GM12878 (cell line): ENCODE measurements around the gene IL22RA2. TPM values are rescaled to one million over a fixed set of nuclear protein-coding genes. Genes with fewer than 3 reads are reported as not detected.

Experiments
- ATF3 ChIP-seq: IDR thresholded peaks from 2 replicates; pipeline ENCODE4 v1.6.1; 2011; ENCODE audit warnings: low read depth, mild to moderate bottlenecking, low read length, moderate library complexity, borderline replicate concordance; ENCODE audit errors: extremely low read depth
- BCL11A ChIP-seq: IDR thresholded peaks from 2 replicates; pipeline ENCODE4 v1.6.1; 2011; ENCODE audit warnings: low read depth, low read length
- CHD1 ChIP-seq: IDR thresholded peaks from 2 replicates; pipeline ENCODE4 v1.6.1; 2012; ENCODE audit warnings: low read depth, low read length, improper control_type of control experiment
- CREB1 ChIP-seq: IDR thresholded peaks from 2 replicates; pipeline ENCODE4 v1.6.1; 2012; ENCODE audit warnings: low read depth, mild to moderate bottlenecking, inconsistent platforms
- ESRRA ChIP-seq: IDR thresholded peaks from 2 replicates; pipeline ENCODE4 v1.6.1; 2012; ENCODE audit warnings: mild to moderate bottlenecking, low read length, improper control_type of control experiment
- GABPA ChIP-seq: IDR thresholded peaks from 2 replicates; pipeline ENCODE4 v1.6.1; 2014; ENCODE audit warnings: antibody characterized with exemption, low read depth, mild to moderate bottlenecking, inconsistent platforms
- IKZF1 ChIP-seq: fragments of 450-650 bp; conservative IDR thresholded peaks from 2 replicates; pipeline ENCODE4 v1.6.1; 2017; ENCODE audit warnings: antibody characterized with exemption, mild to moderate bottlenecking
- JUND ChIP-seq: IDR thresholded peaks from 2 replicates; pipeline ENCODE4 v1.6.1; 2012; ENCODE audit warnings: low read depth, mild to moderate bottlenecking, low read length, improper control_type of control experiment, moderate library complexity
- KAT2A ChIP-seq: conservative IDR thresholded peaks from 2 replicates; pipeline ENCODE4 v1.6.1; 2011; ENCODE audit warnings: low read depth, low read length; ENCODE audit not compliant: control insufficient read depth
- MAX ChIP-seq: IDR thresholded peaks from 2 replicates; pipeline ENCODE4 v1.6.1; 2012; ENCODE audit warnings: low read depth, low read length, improper control_type of control experiment
- MEF2A ChIP-seq: IDR thresholded peaks from 2 replicates; pipeline ENCODE4 v1.6.1; 2011; ENCODE audit warnings: low read depth, mild to moderate bottlenecking, low read length, moderate library complexity; ENCODE audit not compliant: insufficient read depth
- MLLT1 ChIP-seq: fragments of 450-650 bp; IDR thresholded peaks from 2 replicates; pipeline ENCODE4 v1.6.1; 2016; ENCODE audit warnings: mild to moderate bottlenecking
- RELB ChIP-seq: fragments of 450-650 bp; IDR thresholded peaks from 2 replicates; pipeline ENCODE4 v1.6.1; 2017; ENCODE audit warnings: low read depth, mild to moderate bottlenecking, moderate library complexity
- RFX5 ChIP-seq: IDR thresholded peaks from 2 replicates; pipeline ENCODE4 v1.6.1; 2011; ENCODE audit warnings: low read depth, low read length, improper control_type of control experiment
- RUNX3 ChIP-seq: IDR thresholded peaks from 2 replicates; pipeline ENCODE4 v1.6.1; 2012; ENCODE audit warnings: low read length, inconsistent platforms
- SIN3A ChIP-seq: IDR thresholded peaks from 2 replicates; pipeline ENCODE4 v1.6.1; 2012; ENCODE audit warnings: low read depth, low read length, improper control_type of control experiment
- SIX5 ChIP-seq: IDR thresholded peaks from 2 replicates; pipeline ENCODE4 v1.6.1; 2011; ENCODE audit warnings: mild to moderate bottlenecking, low read depth, low read length, moderate library complexity; ENCODE audit not compliant: severe bottlenecking
- TBL1XR1 ChIP-seq: IDR thresholded peaks from 2 replicates; pipeline ENCODE4 v1.6.1; 2012; ENCODE audit warnings: low read depth, low read length, improper control_type of control experiment
- polyA plus RNA-seq, 11 experiments: library from polyadenylated mRNA; depleted of rRNA in 4 of 11; unstranded in 6 of 11; stranded (reverse) in 5 of 11; fragments of >200 nt; fragmentation: Nextera tagmentation in 4 of 11; fragmentation: Illumina TruSeq in 1 of 11; extraction: Ambion mirVana in 4 of 11; extraction: Trizol in 1 of 11; gene quantifications; 1 replicate in 1 of 11; 2 replicates in 10 of 11; pipeline versions ENCODE4 v1.2.1 to v1.2.3, GENCODE V29; 2011 to 2016; ENCODE audit warnings: inconsistent platforms in 2 of 11, missing spikeins in 2 of 11, low read depth in 1 of 11
- total RNA-seq, 4 experiments: library from RNA; depleted of rRNA in 3 of 4; stranded (reverse); fragments of >200 nt in 3 of 4; fragmentation: Illumina TruSeq in 1 of 4; extraction: Trizol in 1 of 4; gene quantifications; 2 replicates each; pipeline versions ENCODE4 v1.2.1 to v1.2.3, GENCODE V29; 2013 to 2021

Gene IL22RA2
- total and polyA plus RNA-seq, 10 of the 15 experiments (the other 5 are each of a cell fraction or from before 2014, with no cell fraction given), result 0.05 to 0.22 (median 0.09) TPM; not detected in 3

GRCh38 chr6:137102851-137103492 is 70.5 kb downstream of the IL22RA2 start (continued):
- TF ChIP-seq MLLT1 (peak; percentile 95), IKZF1 (peak; percentile 95), TBL1XR1 (peak; percentile 99), GABPA (0 out of 2 replicates have a peak, but pooled peaks have one; percentile 27), CREB1 (peak; percentile 71; the same call in 1 of the 2 replicates), BCL11A (peak; percentile 97), MEF2A (peak; percentile 95), RFX5 (no peak), RUNX3 (peak; percentile 99), SIX5 (peak; percentile 1), SIN3A (no peak), ESRRA (0 out of 2 replicates have a peak, but pooled peaks have one; percentile 26), MAX (no peak), JUND (0 out of 2 replicates have a peak, but pooled peaks have one; percentile 42), CHD1 (0 out of 2 replicates have a peak, but pooled peaks have one; percentile 6), RELB (peak; percentile 96), ATF3 (no peak), KAT2A (no peak)
